ENCODE results near the gene SPDYE2B.
"Not testable (repeated sequence)": the region's sequence is repeated elsewhere in the genome, so short reads cannot be mapped to it uniquely, and the experiment has no call there.

The SPDYE2B gene

GRCh38 chr7:102649924-102650323 is at the start of gene SPDYE2B:
TSS of gene SPDYE2B (plus strand) at chr7:102650319. CDS start at chr7:102652349, 2,030 bp downstream.
- not testable (repeated sequence) for DNase-seq

GRCh38 chr7:102602317-102602716 is 47.8 kb upstream of the SPDYE2B start:
- DNase-seq = not testable (repeated sequence)

- not testable (repeated sequence) for DNase-seq
These were observed 45.5 kb upstream of the SPDYE2B start for GRCh38 chr7:102604431-102605145.

- not testable (repeated sequence) for DNase-seq
These were observed 43.3 kb upstream of the SPDYE2B start for GRCh38 chr7:102606848-102607247.

GRCh38 chr7:102609734-102610133 is 40.4 kb upstream of the SPDYE2B start:
- DNase-seq = not testable (repeated sequence)

GRCh38 chr7:102610441-102610840 is 39.7 kb upstream of the SPDYE2B start:
- DNase-seq = not testable (repeated sequence)

- not testable (repeated sequence) for DNase-seq
These were observed 39.0 kb upstream of the SPDYE2B start for GRCh38 chr7:102611013-102611674.

GRCh38 chr7:102611675-102612325 is 38.3 kb upstream of the SPDYE2B start:
- DNase-seq = not testable (repeated sequence)

GRCh38 chr7:102613575-102614345 is 36.4 kb upstream of the SPDYE2B start:
- not testable (repeated sequence) for DNase-seq

GRCh38 chr7:102614346-102614697 is 35.8 kb upstream of the SPDYE2B start:
- not testable (repeated sequence) for DNase-seq

- not testable (repeated sequence) for DNase-seq
These were observed 35.2 kb upstream of the SPDYE2B start for GRCh38 chr7:102614873-102615272.

- DNase-seq = not testable (repeated sequence)
These were observed 34.2 kb upstream of the SPDYE2B start for GRCh38 chr7:102615930-102616329.

GRCh38 chr7:102616507-102617125 is 33.5 kb upstream of the SPDYE2B start, which contains the start of gene RASA4:
TSS of gene RASA4 (minus strand) at chr7:102616756. CDS start at chr7:102616689, 67 bp downstream.
- peak; percentile 29 for DNase-seq

- DNase-seq = not testable (repeated sequence)
These were observed 32.0 kb upstream of the SPDYE2B start for GRCh38 chr7:102618122-102618521.

- DNase-seq = not testable (repeated sequence)
These were observed 22.7 kb upstream of the SPDYE2B start for GRCh38 chr7:102627271-102627904.

GRCh38 chr7:102630622-102631021 is 19.5 kb upstream of the SPDYE2B start:
- DNase-seq = not testable (repeated sequence)

- not testable (repeated sequence) for DNase-seq
These were observed 15.8 kb upstream of the SPDYE2B start for GRCh38 chr7:102634299-102634698.

- not testable (repeated sequence) for DNase-seq
These were observed 14.8 kb upstream of the SPDYE2B start for GRCh38 chr7:102635354-102635753.

- not testable (repeated sequence) for DNase-seq
These were observed 13.2 kb upstream of the SPDYE2B start for GRCh38 chr7:102636956-102637355.

GRCh38 chr7:102638848-102639247 is 11.3 kb upstream of the SPDYE2B start:
- DNase-seq = not testable (repeated sequence)

- DNase-seq = not testable (repeated sequence)
These were observed 7.4 kb upstream of the SPDYE2B start, which contains the start of gene UPK3BL1 for GRCh38 chr7:102642691-102643090. TSS of gene UPK3BL1 (minus strand) at chr7:102642791. CDS start at chr7:102642741, 50 bp downstream.
